HEK293 (cell line): Measurements from ENCODE around the gene EVPLL.

Experiments
- ZBTB1 ChIP-seq: fragments of 450-650 bp; formaldehyde crosslinking; IDR thresholded peaks from 2 replicates; pipeline ENCODE4 v1.5.1; 2016; ENCODE audit warnings: missing biosample characterization, missing genetic modification characterization
- ZBTB21 ChIP-seq: fragments of 450-650 bp; formaldehyde crosslinking; IDR thresholded peaks from 2 replicates; pipeline ENCODE4 v1.5.1; 2017; ENCODE audit warnings: missing biosample characterization, missing genetic modification characterization
- ZNF391 ChIP-seq: fragments of 450-650 bp; formaldehyde crosslinking; IDR thresholded peaks from 2 replicates; pipeline ENCODE4 v1.5.1; 2016; ENCODE audit warnings: low read depth, missing biosample characterization, missing genetic modification characterization, borderline replicate concordance
- ZNF529 ChIP-seq: fragments of 450-650 bp; formaldehyde crosslinking; IDR thresholded peaks from 2 replicates; pipeline ENCODE4 v1.5.1; 2017; ENCODE audit warnings: missing genetic modification characterization, missing biosample characterization; ENCODE audit not compliant: insufficient replicate concordance
- TF ChIP-seq, protein P1 (sequence below): fragments of 450-650 bp; formaldehyde crosslinking; IDR thresholded peaks from 2 replicates; pipeline ENCODE4 v1.5.1; 2016; ENCODE audit warnings: missing biosample characterization, missing genetic modification characterization
- TF ChIP-seq, protein P2 (sequence below): fragments of 450-650 bp; formaldehyde crosslinking; IDR thresholded peaks from 2 replicates; pipeline ENCODE4 v1.5.1; 2017; ENCODE audit warnings: missing biosample characterization, missing genetic modification characterization

DNA sequence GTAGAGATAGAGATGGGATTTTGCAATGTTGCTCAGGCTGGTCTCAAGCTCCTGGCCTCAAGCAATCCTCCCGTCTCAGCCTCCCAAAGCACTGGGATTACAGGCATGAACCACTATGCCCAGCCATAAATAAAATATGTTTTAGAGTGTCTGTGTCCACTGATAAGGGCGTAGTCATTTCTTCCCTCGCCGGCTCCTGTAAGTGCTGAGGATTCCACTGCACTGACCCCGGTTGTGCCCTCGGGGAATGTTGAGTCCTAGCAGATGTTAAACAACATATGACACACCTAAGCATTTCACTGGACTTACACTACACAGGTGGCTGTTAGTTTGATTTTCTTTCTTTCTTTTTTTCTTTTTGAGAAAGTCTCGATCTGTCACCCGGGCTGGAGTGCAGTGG lies 8.6 kb upstream of the EVPLL start:
- TF ChIP-seq, protein P1, sequence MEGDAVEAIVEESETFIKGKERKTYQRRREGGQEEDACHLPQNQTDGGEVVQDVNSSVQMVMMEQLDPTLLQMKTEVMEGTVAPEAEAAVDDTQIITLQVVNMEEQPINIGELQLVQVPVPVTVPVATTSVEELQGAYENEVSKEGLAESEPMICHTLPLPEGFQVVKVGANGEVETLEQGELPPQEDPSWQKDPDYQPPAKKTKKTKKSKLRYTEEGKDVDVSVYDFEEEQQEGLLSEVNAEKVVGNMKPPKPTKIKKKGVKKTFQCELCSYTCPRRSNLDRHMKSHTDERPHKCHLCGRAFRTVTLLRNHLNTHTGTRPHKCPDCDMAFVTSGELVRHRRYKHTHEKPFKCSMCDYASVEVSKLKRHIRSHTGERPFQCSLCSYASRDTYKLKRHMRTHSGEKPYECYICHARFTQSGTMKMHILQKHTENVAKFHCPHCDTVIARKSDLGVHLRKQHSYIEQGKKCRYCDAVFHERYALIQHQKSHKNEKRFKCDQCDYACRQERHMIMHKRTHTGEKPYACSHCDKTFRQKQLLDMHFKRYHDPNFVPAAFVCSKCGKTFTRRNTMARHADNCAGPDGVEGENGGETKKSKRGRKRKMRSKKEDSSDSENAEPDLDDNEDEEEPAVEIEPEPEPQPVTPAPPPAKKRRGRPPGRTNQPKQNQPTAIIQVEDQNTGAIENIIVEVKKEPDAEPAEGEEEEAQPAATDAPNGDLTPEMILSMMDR (tag by site-specific recombination): no peak
- TF ChIP-seq ZNF529 (tag by site-specific recombination) (no peak), ZBTB21 (tag by site-specific recombination) (no peak), ZNF391 (tag by site-specific recombination) (no peak), ZBTB1 (tag by site-specific recombination) (no peak)
- TF ChIP-seq, protein P2, sequence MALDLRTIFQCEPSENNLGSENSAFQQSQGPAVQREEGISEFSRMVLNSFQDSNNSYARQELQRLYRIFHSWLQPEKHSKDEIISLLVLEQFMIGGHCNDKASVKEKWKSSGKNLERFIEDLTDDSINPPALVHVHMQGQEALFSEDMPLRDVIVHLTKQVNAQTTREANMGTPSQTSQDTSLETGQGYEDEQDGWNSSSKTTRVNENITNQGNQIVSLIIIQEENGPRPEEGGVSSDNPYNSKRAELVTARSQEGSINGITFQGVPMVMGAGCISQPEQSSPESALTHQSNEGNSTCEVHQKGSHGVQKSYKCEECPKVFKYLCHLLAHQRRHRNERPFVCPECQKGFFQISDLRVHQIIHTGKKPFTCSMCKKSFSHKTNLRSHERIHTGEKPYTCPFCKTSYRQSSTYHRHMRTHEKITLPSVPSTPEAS: no peak
